GM21381 (cell line): Measurements from ENCODE around the gene HTT.

Source experiments
- ATAC-seq: cut with Tn5 transposase; IDR thresholded peaks from one replicate; pipeline ENCODE4 v1.9.1; 2021; ENCODE audit warnings: mild to moderate bottlenecking, moderate library complexity; ENCODE audit not compliant: unreplicated experiment

HTT gene

GRCh38 chr4:3074078-3074845, at the start of gene HTT, which contains the start of gene HTT-AS:
TSS of gene HTT (plus strand) at chr4:3074681. CDS start at chr4:3074826, 145 bp downstream.
TSS of gene HTT-AS (minus strand) at chr4:3074538.
- ATAC-seq: peak; percentile 76

GRCh38 chr4:3025881-3026280, 48.6 kb upstream of the HTT start:
- no peak for ATAC-seq

- no peak for ATAC-seq
Measured at GRCh38 chr4:3026540-3026939, 47.9 kb upstream of the HTT start.

GRCh38 chr4:3029464-3029863, 45.0 kb upstream of the HTT start:
- no peak for ATAC-seq

- no peak for ATAC-seq
Measured at GRCh38 chr4:3030566-3031356, 43.7 kb upstream of the HTT start.

GRCh38 chr4:3031357-3032082, 43.0 kb upstream of the HTT start:
- no peak for ATAC-seq

GRCh38 chr4:3034231-3034630, 40.2 kb upstream of the HTT start:
- no peak for ATAC-seq

- ATAC-seq: no peak
Measured at GRCh38 chr4:3035249-3035648, 39.2 kb upstream of the HTT start.

GRCh38 chr4:3035674-3036073, 38.8 kb upstream of the HTT start:
- ATAC-seq: no peak

GRCh38 chr4:3036131-3036952, 38.1 kb upstream of the HTT start:
- no peak for ATAC-seq

- ATAC-seq: no peak
Measured at GRCh38 chr4:3037957-3038461, 36.5 kb upstream of the HTT start.

GRCh38 chr4:3039706-3040366, 34.6 kb upstream of the HTT start:
- ATAC-seq: no peak

GRCh38 chr4:3040452-3041191, 33.9 kb upstream of the HTT start:
- peak; percentile 37 for ATAC-seq

GRCh38 chr4:3041192-3042142, 33.0 kb upstream of the HTT start:
- no peak for ATAC-seq

GRCh38 chr4:3042226-3042625, 32.3 kb upstream of the HTT start:
- ATAC-seq: no peak

- ATAC-seq: no peak
Measured at GRCh38 chr4:3043282-3044020, 31.0 kb upstream of the HTT start.
